ENCODE results near the gene KAT8.
A peak's percentile ranks its signal among the peaks of the same experiment; 100 is the strongest.

KAT8 gene

DNA sequence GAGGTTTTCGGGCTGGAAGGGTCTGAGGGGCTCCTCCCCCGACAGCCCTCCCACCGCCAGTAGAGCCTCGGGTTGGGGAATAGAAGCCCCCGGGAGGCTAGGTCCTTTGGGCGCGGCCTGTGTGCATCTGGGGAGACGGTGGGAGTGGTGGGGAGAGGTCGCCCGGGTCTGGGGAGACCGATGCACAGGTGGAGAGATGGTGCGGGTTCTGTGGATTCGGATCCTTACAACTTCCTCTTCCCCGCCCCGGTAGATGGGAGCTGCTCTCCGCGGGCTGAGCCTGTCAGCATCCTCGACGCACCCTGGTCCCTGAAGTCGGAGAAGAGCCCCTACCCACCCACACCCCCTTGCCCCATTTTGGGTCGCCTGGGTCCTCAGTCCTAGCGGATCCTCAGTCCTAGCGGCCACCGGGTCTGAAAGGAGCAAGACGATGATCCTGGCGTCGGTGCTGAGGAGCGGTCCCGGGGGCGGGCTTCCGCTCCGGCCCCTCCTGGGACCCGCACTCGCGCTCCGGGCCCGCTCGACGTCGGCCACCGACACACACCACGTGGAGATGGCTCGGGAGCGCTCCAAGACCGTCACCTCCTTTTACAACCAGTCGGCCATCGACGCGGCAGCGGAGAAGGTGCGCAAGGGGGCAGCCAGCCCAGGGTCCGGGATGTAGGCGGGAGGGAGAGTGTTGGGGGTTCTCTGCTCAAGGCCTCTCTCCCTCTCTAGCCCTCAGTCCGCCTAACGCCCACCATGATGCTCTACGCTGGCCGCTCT is 8.5 kb upstream of the KAT8 start:
- no peak for DNase-seq

DNA sequence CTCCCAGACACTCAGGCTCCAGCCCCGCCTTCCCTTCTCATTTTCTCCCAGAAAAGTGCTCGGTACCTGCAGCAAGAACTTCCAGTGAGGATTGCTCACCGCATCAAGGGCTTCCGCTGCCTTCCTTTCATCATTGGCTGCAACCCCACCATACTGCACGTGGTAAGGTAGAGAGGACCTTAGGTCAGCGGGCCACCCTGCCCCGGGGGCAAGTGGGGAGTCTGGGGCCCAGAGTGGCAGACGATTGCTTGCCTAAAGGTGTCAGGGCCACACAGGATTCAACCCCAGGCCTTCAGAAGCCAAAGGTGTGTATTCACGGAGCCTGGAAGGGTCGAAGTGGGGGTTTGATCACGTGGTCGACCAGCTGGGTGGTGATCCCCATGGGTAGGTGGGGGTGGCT is 7.8 kb upstream of the KAT8 start:
- DNase-seq, result no peak

DNA sequence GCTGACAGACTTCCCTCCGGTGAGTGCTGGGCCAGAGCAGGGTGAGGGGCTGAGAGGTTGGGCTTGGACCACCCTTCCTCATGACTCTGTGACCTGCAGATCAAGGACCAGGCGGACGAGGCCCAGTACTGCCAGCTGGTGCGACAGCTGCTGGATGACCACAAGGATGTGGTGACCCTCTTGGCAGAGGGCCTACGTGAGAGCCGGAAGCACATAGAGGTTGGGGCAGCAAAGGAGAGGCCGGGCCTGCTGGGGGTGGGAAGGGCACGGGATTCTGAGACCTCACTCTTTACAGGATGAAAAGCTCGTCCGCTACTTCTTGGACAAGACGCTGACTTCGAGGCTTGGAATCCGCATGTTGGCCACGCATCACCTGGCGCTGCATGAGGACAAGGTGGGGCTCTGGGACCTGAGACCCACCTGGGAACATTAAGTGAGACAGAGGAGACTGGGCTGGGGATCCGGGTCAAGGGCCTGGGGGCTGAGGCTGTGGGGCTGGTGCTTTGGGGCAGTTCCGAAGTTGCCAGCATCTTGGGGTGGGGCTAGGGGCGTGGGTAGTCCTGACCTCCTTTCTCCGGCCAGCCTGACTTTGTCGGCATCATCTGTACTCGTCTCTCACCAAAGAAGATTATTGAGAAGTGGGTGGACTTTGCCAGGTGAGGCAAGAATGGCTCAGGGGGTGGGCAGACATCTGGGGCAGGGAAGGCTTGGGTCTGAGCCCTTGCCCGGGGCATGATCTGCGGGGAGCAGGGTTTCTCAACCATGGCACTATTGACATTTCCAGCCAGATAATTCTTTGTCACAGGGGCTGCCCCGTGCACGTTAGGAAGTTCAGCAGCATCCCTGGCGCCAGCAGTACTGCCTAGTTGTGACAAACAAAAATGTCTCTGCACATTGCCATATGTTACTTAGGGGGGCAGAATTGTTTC is 7.1 kb upstream of the KAT8 start:
- no peak for DNase-seq

DNA sequence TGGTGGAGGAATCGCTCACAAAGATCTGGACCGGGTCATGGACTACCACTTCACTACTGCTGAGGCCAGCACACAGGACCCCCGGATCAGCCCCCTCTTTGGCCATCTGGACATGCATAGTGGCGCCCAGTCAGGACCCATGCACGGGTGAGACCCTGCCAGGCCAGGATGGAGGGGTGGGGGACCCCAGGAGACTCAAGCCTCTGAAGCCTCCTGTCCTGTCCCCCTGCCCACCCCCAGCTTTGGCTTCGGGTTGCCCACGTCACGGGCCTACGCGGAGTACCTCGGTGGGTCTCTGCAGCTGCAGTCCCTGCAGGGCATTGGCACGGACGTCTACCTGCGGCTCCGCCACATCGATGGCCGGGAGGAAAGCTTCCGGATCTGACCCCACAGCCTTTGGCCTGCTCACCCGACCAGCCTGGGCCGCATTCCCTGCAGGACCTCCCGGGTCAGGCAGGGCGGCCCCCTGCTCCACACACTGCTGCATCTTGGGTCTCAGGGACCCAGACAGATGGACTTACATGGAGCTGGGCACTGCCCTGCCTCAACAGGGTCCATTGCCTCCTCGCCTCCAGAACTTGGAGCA is 5.5 kb upstream of the KAT8 start:
- no peak for DNase-seq

DNA sequence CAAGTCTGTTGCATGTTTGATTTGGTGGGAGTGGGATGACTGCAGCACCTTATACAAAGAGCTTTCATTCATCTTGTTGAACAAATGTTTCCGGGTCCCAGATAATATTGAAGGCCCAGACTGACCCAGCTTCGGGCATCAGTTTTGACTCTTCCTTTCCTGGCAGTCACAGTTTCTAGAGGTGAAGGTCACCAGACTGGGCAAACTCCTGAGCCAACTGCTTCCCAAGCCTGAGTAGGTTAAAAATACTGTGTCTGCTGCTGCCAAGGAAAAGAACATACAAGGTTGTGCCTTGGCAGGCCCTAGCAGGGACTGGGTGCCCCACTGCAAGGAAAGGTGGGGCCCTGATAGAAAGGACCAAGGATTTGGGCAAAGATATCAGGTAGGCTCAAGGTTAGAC is 4.8 kb upstream of the KAT8 start:
- no peak for DNase-seq

DNA sequence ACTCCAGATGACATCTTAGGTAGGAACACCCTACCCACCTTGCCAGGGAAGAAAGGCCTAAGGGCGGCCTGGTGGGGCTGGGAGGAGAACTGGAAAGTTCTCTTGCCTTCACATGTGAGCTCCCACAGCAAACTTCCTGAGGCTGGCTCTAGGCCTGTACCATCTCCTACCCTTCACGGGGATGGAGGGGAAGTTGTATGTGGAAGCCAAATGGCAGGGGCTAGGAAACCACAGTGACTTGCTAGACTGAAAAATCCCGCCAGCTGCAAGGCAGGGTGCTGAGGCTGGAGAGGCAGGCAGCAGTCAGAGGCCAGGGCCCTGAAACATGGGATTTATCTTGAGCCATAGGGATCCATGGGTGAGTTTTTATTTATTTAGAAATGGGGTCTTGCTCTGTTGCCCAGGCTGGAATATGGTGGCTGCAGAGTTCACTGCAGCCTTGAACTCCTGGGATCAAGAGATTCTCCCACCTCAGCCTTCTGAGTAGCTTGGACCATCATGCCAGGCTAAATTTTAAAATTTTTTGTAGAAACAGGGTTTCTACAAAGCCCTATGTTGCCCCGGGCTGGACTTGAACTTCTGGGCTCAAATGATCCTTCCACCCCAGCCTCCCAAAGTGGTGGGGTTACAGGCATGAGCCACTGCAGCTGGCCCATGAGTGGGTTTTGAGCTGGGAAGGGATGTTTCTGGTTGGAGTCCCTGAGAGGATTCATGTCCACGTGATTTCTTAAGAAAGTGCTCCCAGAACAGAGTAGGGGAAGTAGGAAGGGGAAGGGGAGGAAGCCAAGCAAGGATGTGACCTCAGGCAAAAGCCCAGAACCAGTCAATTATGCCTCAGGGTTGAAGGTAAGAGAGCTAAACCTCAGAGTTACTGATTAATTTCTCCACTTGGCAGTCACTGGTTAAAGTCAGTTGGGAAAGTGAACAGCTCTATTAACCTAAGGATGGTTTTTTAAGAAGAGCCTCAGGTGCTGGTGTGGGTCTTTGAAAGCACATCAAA is 4.0 kb upstream of the KAT8 start:
- DNase-seq, result peak; percentile 48

DNA sequence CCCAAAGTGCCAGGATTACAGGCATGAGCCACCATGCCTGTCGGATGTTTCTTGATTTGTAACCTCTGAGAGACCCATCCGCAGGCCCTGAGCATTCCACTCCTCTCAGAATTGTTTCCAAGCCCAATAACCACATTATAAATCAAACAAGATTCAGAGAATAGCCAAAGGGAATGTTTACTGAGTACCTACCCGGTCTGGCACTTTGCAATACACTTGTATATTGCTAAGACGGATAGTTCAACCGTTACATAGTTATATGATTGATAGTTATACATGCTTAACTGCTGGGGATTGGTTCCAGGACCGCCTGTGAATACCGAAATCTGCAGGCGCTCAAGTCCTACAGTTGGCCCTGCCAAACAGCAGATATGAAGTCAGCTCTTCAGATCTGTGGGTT is 3.0 kb upstream of the KAT8 start:
- DNase-seq, result no peak

DNA sequence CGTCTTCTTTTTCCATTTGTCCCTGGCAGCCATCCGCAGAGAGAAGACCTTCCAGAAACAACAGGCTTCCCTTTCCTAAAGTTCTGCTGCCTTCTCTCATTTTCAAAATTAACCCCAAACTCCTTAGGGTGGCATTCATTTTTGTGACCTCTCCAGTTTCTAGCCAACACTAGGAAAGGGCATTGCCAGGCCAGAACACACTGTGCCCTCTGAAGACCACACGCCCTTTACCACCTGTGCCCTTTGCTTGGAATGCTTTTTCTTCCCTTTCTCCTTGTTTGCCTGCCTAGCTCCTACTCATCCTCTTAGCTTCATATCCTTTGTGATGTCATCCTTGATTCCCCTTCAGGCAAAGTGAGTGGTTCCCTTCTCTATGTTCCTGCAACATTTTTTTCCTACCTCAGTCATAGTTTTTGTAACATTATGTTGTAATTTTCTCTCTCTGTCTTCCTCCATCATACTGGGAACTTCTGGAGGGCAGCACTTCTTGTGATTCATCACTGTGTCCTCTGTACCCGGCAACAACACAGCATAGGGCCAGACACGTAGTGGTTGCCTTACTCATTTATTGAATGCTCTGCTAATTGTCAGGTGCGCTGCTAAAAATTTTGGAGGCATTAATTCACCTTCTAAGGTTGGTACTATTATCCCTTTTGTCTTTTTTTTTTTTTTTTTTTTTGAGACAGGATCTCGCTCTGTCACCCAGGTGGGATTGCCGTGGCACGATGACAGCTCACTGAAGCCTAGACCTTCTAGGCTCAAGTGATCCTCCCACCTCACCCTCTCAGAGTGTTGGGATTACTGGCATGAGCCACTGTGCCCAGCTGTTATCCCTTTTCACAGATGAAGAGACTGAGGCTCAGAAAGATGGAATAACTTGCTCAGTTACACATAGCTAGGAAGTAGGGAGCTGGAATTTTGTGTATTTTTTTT is 1.0 kb downstream of the KAT8 start:
- peak; percentile 47 for DNase-seq

DNA sequence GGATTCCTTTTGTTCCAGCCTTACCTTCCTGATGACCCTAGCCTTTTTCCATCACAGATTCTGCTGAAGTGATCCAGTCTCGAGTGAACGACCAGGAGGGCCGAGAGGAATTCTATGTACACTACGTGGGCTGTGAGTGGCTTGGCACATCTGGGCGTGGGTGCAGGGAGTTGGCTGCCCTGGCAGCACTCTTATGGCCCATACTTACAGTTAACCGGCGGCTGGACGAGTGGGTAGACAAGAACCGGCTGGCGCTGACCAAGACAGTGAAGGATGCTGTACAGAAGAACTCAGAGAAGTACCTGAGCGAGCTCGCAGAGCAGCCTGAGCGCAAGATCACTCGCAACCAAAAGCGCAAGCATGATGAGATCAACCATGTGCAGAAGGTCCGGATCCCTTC is 2.7 kb downstream of the KAT8 start:
- DNase-seq, result no peak

DNA sequence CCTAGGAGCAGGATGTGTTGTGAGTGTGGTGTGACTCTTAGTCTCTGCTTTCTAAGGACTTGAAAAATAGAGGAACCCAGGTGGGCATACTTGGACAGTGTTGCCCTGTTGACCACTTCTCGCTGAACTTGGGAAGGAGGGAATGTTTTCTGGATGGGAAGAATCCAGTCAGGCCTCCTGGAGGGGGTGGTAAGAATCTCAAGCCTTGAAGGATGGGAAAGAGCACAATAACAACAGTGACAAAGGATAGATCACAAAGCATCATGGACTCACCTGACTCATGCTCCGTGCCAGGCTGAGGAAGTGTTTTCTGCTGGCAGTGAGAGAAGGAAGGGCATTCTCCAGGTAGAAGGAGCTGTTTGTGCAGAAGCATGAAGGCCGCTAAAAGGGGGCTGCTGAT is 8.4 kb downstream of the KAT8 start:
- no peak for DNase-seq

DNA sequence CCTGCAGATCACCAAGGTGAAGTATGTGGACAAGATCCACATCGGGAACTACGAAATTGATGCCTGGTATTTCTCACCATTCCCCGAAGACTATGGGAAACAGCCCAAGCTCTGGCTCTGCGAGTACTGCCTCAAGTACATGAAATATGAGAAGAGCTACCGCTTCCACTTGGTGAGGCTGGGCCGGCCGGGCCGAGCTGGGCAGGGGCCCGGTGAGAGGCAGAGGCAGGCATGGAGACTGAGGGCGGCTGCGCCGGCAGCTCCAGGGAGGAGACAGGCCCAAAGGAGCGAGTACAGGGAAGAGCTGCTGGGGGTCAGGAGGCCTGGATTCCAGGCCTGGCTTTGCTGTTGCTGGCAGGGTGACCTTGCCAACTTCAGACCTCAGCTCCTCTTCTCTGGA is 9.7 kb downstream of the KAT8 start:
- no peak for DNase-seq

DNA sequence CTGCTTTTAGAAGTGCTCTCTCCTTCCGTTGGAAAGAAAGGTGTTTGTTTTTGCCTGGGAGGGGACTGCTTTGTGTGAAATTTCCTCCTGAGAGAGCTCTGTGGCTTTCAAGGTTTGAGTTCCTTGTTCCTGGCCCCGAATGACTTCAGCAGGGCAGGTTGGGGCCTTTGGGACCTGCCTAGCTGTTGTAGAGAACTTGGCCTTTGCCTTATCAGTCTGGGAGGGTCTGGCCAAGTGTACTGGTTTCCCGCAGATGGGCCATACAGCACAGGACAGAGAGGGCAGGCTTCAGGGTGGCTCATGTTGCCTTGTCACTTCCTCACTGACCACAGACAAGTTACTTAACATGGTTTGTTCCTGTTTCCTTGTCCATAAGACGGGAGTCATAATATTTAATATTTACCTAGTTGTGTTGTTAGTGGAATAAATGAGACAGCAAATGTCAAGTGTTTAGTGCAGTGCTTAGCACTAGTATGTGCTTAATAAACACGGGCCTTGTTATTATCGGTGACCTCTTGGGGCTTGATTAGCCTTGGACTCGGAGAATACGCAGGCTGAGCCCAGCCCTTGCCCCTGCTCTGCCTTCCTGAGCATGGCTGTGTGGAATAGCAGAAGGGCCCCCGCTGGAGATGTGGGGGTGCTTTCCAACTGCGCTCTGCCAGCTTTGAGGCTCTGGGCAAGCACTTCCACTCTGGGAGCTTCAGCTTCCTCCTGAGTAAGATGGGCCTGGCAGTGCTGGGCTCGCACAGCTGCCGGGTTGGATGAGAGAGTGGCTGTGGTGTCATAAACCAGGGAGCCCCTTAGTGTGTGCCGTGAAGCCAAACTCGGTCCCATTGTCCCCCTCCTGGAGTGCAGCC is 11.5 kb downstream of the KAT8 start:
- DNase-seq, result peak; percentile 83

DNA sequence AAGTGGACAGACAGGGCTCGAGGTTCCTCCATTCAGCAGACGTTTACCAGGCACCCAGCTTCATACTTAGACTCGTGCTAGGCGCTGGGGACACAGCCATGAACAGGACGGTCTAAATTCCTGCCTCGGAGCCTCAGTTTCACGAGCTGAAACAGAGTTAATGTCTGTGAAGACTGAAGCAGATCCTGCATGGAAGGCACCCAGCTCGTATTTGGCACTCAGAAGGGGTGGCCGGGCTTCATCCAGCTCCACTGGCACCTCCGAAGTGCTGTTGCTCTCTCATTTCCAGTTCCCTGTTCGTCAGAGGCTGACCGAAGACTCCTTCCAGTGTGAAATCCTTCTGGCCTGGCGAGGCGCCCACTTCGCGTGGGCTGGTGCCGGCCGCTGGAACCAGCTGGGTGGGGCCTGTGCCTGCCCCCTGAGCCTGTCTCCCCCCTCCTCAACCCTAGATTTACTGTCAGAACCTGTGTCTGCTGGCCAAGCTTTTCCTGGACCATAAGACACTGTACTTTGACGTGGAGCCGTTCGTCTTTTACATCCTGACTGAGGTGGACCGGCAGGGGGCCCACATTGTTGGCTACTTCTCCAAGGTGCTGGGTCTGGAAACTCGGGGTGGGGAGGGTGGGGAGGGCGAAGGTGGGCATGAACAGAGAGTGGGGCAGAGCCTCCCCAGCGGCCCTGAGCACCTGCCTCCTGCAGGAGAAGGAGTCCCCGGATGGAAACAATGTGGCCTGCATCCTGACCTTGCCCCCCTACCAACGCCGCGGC is 12.3 kb downstream of the KAT8 start:
- DNase-seq, result no peak

DNA sequence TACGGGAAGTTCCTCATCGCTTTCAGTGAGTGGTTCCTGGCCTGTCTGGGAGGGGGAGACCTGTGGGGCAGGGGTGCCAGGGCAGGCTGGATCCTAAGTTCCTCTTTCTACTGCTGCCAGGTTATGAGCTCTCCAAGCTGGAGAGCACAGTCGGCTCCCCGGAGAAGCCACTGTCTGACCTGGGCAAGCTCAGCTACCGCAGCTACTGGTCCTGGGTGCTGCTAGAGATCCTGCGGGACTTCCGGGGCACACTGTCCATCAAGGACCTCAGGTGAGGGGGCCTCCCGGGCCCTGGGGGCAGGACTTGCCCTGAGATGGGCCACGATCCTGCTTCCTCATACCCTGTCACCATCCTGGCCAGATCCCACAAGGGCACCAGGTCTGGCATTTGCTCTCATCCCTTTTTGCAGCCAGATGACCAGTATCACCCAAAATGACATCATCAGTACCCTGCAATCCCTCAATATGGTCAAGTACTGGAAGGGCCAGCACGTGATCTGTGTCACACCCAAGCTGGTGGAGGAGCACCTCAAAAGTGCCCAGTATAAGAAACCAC is 12.9 kb downstream of the KAT8 start:
- peak; percentile 45 for DNase-seq

DNA sequence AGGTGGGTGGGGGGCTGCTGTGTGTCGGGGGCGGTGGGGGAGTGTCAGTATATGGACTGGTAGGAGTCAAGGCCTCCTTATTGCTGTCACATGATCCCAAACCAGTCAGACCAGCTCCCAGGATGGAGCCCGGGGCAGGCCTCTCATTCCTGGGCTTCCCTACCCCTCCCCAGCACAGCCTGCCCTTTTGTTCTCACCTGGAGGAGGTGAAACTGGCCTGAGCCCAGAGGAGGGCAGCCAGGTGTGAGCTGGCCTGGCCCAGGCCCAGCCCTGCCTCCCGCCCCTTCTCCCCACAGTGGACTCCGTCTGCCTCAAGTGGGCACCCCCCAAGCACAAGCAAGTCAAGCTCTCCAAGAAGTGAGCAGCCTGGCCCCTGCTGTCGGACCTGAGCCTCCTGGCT is 13.4 kb downstream of the KAT8 start:
- no peak for DNase-seq

DNA sequence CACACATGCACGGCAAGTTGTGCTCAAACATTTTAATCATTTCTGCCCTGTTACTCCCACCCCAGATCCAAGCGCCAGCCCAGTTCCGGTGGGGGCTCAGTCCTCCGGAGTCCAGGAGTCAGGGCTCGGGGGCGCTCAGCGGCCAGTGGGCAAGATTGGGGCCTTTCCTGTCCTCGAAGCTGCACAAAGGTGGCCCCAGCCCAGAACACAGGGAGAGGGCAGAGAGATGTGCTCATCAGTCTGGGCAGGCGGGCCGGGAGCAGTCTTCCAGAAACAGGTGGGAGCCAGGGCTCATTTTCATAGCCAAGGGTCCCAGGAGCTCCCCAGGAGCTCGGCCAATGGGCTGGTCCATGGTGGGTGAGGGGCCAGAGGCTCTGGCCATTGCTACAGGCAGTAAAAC is 14.0 kb downstream of the KAT8 start:
- no peak for DNase-seq

DNA sequence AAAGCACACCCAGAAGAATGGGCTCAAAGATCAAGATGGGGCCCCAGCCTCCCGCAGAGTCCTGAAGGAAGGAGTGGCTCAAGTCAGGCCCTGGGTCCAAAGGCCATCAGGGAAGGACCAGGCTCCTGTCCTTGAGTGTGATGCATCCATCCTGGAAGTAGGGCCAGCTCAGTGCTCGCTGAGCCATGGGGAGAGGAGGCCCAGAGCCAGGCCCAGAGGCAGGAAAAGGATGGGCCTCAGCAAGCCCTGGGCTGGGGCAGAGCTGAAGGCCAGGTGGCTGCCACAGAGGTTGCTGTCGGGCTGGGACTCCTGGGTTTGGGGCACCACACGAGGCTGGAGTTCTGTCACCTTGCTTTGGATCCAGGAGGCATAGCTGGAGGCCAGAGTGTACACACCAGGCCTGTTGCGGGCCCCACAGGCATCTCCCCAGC is 14.4 kb downstream of the KAT8 start:
- DNase-seq, result no peak

DNA sequence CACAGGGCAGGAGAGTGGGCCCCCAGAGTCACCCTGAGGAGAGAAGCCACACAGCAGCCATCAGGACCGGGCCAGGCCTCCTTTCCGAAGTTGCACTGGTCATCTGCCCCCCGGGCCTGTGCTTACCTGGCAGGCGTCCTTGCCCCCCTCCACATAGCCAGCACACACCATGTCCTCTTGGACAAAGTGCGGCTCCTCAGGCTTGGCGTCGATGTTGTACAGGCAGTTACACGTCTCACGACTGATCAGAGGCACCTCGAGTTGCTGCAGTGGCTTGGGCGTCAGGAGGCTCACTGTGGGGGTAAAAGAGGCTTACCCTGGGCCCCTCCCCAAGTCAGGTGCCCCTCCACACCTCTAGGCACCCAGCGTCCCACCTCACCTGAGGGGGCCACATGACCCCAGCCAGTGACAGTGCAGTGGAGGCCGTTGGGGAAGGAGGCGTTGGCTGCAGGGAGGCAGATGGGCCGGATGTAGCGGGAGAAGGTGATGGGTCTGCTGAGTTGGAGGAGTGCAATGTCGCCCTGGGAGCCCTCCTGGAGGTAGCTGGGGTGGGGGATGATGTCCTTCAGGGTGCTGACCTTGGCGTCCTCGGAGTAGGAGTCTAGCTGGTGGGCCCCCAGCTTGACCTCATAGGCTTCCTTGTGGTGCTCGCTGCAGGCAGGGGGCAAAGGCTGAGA is 15.0 kb downstream of the KAT8 start:
- no peak for DNase-seq

DNA sequence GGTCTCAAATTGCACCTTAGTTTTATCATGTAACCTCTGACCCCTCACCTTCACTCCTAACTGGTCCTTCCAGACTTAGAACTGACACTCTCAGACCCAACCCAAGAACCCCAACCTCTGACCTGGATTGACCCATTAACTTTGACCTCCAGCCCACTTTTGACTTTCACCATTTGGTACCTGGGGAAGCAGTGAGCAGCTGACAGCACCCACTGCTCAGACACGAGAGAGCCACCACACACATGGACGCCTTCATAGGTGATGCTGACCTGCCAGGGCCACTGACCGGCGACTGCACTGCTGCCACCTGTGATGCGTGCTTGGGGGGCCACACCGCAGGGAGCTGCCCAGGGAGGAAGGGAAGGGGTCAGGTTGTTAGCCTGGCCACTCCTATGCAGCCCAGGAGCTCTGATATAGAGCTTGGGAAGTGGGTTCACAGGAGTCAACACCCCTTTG is 15.6 kb downstream of the KAT8 start:
- no peak for DNase-seq
